BE2C (cell line): ENCODE measurements around the gene TMSB4Y.

Experiments used
- DNase-seq: peaks from one replicate; pipeline ENCODE4 v3.0.0-alpha.2; 2020
- H3K27me3 ChIP-seq: fragments of 250-450 bp; sonication (Bioruptor Pico); 2 replicates; pipeline ENCODE4 v1.5.1; 2020; ENCODE audit warnings: mild to moderate bottlenecking
- H3K36me3 ChIP-seq: fragments of 250-450 bp; sonication (Bioruptor Pico); 2 replicates; pipeline ENCODE4 v1.5.1; 2020; ENCODE audit warnings: mild to moderate bottlenecking
- H3K4me1 ChIP-seq: fragments of 250-450 bp; sonication (Bioruptor Pico); 2 replicates; pipeline ENCODE4 v1.5.1; 2020
- H3K4me3 ChIP-seq: 2 replicates; pipeline ENCODE4 v1.5.1; 2011; ENCODE audit warnings: low read depth, low read length
- H3K9me3 ChIP-seq: fragments of 250-450 bp; sonication (Bioruptor Pico); 2 replicates; pipeline ENCODE4 v1.5.1; 2020
- CTCF ChIP-seq: IDR thresholded peaks from 2 replicates; pipeline ENCODE4 v1.5.1; 2012; ENCODE audit warnings: mild to moderate bottlenecking, low read depth, low read length

The TMSB4Y gene

GRCh38 chrY:13708038-13708437 is 4.3 kb downstream of the TMSB4Y start:
- Histone ChIP-seq H3K36me3 (no peaks in the 10 kb centered on the region), H3K4me3 (no peak overlapping the region), H3K9me3 (no peaks in the 10 kb centered on the region), H3K4me1 (no peaks in the 10 kb centered on the region), H3K27me3 (no peaks in the 10 kb centered on the region)
- TF ChIP-seq CTCF, result no peak
- no peak for DNase-seq

GRCh38 chrY:13718996-13719395 is 15.3 kb downstream of the TMSB4Y start:
- Histone ChIP-seq H3K4me1 (no peaks in the 10 kb centered on the region), H3K9me3 (no peaks in the 10 kb centered on the region), H3K27me3 (no peaks in the 10 kb centered on the region), H3K36me3 (no peaks in the 10 kb centered on the region), H3K4me3 (no peak overlapping the region)
- no peak for DNase-seq
- TF ChIP-seq CTCF, result no peak

- no peak for DNase-seq
- no peaks in the 10 kb centered on the region for H3K4me1 ChIP-seq
- TF ChIP-seq CTCF, result no peak
Observed at GRCh38 chrY:13729517-13729916, 25.8 kb downstream of the TMSB4Y start.

GRCh38 chrY:13738618-13739017 is 34.9 kb downstream of the TMSB4Y start:
- DNase-seq, result no peak
- H3K9me3 ChIP-seq, result no peaks in the 10 kb centered on the region
- H3K27me3 ChIP-seq, result no peaks in the 10 kb centered on the region
- H3K4me1 ChIP-seq, result no peaks in the 10 kb centered on the region
- no peak overlapping the region for H3K4me3 ChIP-seq
- H3K36me3 ChIP-seq, result no peaks in the 10 kb centered on the region
- no peak for TF ChIP-seq CTCF

More at GRCh38 chrY:13729517-13729916, 25.8 kb downstream of the TMSB4Y start:
- H3K27me3 ChIP-seq, result no peaks in the 10 kb centered on the region
- H3K4me3 ChIP-seq, result no peak overlapping the region
- no peaks in the 10 kb centered on the region for H3K9me3 ChIP-seq
- no peaks in the 10 kb centered on the region for H3K36me3 ChIP-seq

- Histone ChIP-seq H3K4me1 (no peaks in the 10 kb centered on the region), H3K36me3 (no peaks in the 10 kb centered on the region), H3K27me3 (no peaks in the 10 kb centered on the region), H3K9me3 (no peaks in the 10 kb centered on the region), H3K4me3 (no peak overlapping the region)
- no peak for DNase-seq
- no peak for TF ChIP-seq CTCF
Observed at GRCh38 chrY:13751289-13752071, 47.8 kb downstream of the TMSB4Y start.

- H3K4me3 ChIP-seq, result no peak overlapping the region
- no peak for DNase-seq
- no peaks in the 10 kb centered on the region for H3K4me1 ChIP-seq
- H3K9me3 ChIP-seq, result no peaks in the 10 kb centered on the region
- no peaks in the 10 kb centered on the region for H3K27me3 ChIP-seq
- no peak for TF ChIP-seq CTCF
- no peaks in the 10 kb centered on the region for H3K36me3 ChIP-seq
Observed at GRCh38 chrY:13754661-13755060, 51.0 kb downstream of the TMSB4Y start.
